ENCODE measurements around the gene MPL.

MPL gene

DNA sequence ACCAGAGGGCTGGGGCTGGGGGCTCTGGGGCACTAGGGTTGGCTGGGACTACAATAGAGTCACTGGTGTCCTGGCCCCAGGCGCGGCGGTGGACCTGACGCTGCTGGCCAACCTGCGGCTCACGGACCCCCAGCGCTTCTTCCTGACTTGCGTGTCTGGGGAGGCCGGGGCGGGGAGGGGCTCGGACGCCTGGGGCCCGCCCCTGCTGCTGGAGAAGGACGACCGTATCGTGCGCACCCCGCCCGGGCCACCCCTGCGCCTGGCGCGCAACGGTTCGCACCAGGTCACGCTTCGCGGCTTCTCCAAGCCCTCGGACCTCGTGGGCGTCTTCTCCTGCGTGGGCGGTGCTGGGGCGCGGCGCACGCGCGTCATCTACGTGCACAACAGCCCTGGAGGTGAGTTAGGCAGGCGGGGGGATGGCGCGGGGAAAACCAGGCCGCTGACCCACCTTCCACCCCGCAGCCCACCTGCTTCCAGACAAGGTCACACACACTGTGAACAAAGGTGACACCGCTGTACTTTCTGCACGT is 32.8 kb upstream of the MPL start:
- Histone ChIP-seq H3K4me3 (ENCODE audit: insufficient read depth, low read length, poor library complexity, severe bottlenecking) (no peak overlapping the region), H3K4me2 (ENCODE audit: low read depth, low read length, poor library complexity, severe bottlenecking) (no peak overlapping the region), H3K9me2 (replicated peaks; ENCODE audit: insufficient read depth, low read length) (no peaks in the 10 kb centered on the region), H3K27me3 (ENCODE audit: low read length) (no peaks in the 10 kb centered on the region), H3K36me3 (ENCODE audit: low read length) (no peaks in the 10 kb centered on the region), H3F3A (ENCODE audit: insufficient read depth) (no peaks in the 10 kb centered on the region), H3K9me3 (ENCODE audit: insufficient read depth, low read length) (no peaks in the 10 kb centered on the region), H3K27ac (ENCODE audit: low read depth, low read length) (no peak overlapping the region), H2AFZ (ENCODE audit: low read depth, low read length, severe bottlenecking) (no peak overlapping the region), H3K9ac (ENCODE audit: low read length) (no peak overlapping the region), H3K79me2 (ENCODE audit: insufficient read depth, low read length) (no peaks in the 10 kb centered on the region), H4K20me1 (ENCODE audit: low read depth, low read length) (no peaks in the 10 kb centered on the region)
- TF ChIP-seq EZH2phosphoT487 (conservative IDR thresholded peaks at IDR 0.05; ENCODE audit: low read length) = no peak
- TF ChIP-seq, protein P1, sequence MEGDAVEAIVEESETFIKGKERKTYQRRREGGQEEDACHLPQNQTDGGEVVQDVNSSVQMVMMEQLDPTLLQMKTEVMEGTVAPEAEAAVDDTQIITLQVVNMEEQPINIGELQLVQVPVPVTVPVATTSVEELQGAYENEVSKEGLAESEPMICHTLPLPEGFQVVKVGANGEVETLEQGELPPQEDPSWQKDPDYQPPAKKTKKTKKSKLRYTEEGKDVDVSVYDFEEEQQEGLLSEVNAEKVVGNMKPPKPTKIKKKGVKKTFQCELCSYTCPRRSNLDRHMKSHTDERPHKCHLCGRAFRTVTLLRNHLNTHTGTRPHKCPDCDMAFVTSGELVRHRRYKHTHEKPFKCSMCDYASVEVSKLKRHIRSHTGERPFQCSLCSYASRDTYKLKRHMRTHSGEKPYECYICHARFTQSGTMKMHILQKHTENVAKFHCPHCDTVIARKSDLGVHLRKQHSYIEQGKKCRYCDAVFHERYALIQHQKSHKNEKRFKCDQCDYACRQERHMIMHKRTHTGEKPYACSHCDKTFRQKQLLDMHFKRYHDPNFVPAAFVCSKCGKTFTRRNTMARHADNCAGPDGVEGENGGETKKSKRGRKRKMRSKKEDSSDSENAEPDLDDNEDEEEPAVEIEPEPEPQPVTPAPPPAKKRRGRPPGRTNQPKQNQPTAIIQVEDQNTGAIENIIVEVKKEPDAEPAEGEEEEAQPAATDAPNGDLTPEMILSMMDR (IDR thresholded peaks at IDR 0.05; ENCODE audit: insufficient read depth, low read length, poor library complexity, severe bottlenecking) = no peak

DNA sequence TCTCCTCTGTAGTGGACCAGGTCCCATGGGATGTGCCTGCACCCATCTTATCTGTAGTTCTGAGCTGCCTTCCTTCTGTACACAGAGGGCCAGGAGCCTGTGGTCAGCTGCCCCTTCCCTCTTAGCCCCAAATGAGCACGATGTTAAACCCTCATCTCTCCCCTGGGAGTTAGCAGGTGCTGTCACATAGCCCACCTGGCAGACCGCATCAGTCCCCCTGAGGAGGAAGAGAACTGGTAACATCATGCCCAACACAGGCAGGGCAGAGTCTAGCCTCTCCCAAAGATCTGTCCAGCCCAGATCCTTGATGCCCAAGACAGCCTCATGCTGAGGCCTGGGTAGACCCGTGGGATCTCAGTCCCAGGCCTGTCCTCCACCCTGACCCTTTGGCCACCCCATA is 32.2 kb upstream of the MPL start:
- Histone ChIP-seq H3F3A (ENCODE audit: insufficient read depth) (no peaks in the 10 kb centered on the region), H2AFZ (ENCODE audit: low read depth, low read length, severe bottlenecking) (no peak overlapping the region), H3K27ac (ENCODE audit: low read depth, low read length) (no peak overlapping the region), H3K79me2 (ENCODE audit: insufficient read depth, low read length) (no peaks in the 10 kb centered on the region), H3K9me2 (replicated peaks; ENCODE audit: insufficient read depth, low read length) (no peaks in the 10 kb centered on the region), H3K36me3 (ENCODE audit: low read length) (no peaks in the 10 kb centered on the region), H3K9ac (ENCODE audit: low read length) (no peak overlapping the region), H3K27me3 (ENCODE audit: low read length) (no peaks in the 10 kb centered on the region), H4K20me1 (ENCODE audit: low read depth, low read length) (no peaks in the 10 kb centered on the region), H3K9me3 (ENCODE audit: insufficient read depth, low read length) (no peaks in the 10 kb centered on the region), H3K4me2 (ENCODE audit: low read depth, low read length, poor library complexity, severe bottlenecking) (no peak overlapping the region), H3K4me3 (ENCODE audit: insufficient read depth, low read length, poor library complexity, severe bottlenecking) (no peak overlapping the region)
- TF ChIP-seq, protein P1 (IDR thresholded peaks at IDR 0.05; ENCODE audit: insufficient read depth, low read length, poor library complexity, severe bottlenecking) = no peak
- TF ChIP-seq EZH2phosphoT487 (conservative IDR thresholded peaks at IDR 0.05; ENCODE audit: low read length) = no peak

DNA sequence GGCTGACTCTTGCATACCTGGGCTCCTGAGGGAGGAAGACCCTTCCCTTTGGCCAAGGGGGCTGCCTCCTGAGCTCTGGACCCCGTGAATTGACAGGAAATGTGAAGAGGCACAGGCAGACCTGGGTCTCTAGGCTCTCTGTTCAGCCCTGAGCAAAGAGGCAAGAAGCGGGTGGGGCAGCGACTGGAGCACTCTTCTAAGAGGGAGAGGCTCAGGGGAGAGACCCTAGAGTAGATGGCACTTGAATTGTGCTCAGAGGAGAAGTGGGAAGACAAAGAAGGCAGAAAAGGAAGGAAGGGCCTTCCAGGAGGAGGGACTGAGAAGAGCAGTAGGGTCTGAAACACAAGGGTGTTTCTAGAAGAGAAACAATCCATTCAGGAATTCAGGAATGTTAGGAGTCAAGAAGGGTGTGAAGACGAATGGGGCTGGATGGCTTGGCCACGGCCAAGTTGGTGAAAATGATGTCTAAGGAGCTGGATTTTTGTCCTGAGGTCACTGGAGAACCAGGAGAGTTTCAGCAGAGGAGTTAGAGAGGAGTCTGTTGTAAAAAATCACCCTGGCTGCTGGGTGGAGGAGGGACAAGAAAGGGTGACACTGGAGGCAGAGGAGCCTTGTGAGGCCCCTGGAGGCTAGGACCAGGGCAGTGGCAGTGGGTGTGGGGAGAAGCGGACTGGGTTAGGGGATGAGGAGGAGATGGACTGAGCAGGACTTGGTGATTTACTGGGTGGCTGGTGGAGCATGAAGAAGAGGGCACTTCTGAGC is 31.5 kb upstream of the MPL start:
- Histone ChIP-seq H3K27ac (ENCODE audit: low read depth, low read length) (no peak overlapping the region), H3K27me3 (ENCODE audit: low read length) (no peaks in the 10 kb centered on the region), H3K9me3 (ENCODE audit: insufficient read depth, low read length) (no peaks in the 10 kb centered on the region), H3F3A (ENCODE audit: insufficient read depth) (no peaks in the 10 kb centered on the region), H3K79me2 (ENCODE audit: insufficient read depth, low read length) (no peaks in the 10 kb centered on the region), H3K4me3 (ENCODE audit: insufficient read depth, low read length, poor library complexity, severe bottlenecking) (no peak overlapping the region), H4K20me1 (ENCODE audit: low read depth, low read length) (no peaks in the 10 kb centered on the region), H2AFZ (ENCODE audit: low read depth, low read length, severe bottlenecking) (no peak overlapping the region), H3K9me2 (replicated peaks; ENCODE audit: insufficient read depth, low read length) (no peaks in the 10 kb centered on the region), H3K36me3 (ENCODE audit: low read length) (no peaks in the 10 kb centered on the region), H3K9ac (ENCODE audit: low read length) (no peak overlapping the region), H3K4me2 (ENCODE audit: low read depth, low read length, poor library complexity, severe bottlenecking) (no peak overlapping the region)
- TF ChIP-seq EZH2phosphoT487 (conservative IDR thresholded peaks at IDR 0.05; ENCODE audit: low read length) = no peak
- TF ChIP-seq, protein P1 (IDR thresholded peaks at IDR 0.05; ENCODE audit: insufficient read depth, low read length, poor library complexity, severe bottlenecking) = no peak

Measured in SU-DHL-6 (cell line).